Esophagus mucosa (tissue), 1 donor: Measurements from ENCODE around the gene ABI3BP. TPM values are rescaled to one million over a fixed set of nuclear protein-coding genes. Genes with fewer than 3 reads are reported as not detected.
A peak's percentile ranks its signal among the peaks of the same experiment; 100 is the strongest.

Experiments used
- ATAC-seq: fragments of 200-7000 bp; cut with Tn5 transposase; one replicate; pipeline ENCODE4 v1.9.1; 2020
- total RNA-seq: library from RNA; stranded (reverse); gene quantifications from one replicate; pipeline ENCODE4 v1.2.4, GENCODE V29; 2023
- donor health status: DM: yes; HTN: yes; CAD: no.

Gene ABI3BP
- total RNA-seq, 1 donor from 2014 or later: 7.1 TPM

- no peak for ATAC-seq
Measured at GRCh38 chr3:100830931-100831330, 162.3 kb downstream of the ABI3BP start.

DNA sequence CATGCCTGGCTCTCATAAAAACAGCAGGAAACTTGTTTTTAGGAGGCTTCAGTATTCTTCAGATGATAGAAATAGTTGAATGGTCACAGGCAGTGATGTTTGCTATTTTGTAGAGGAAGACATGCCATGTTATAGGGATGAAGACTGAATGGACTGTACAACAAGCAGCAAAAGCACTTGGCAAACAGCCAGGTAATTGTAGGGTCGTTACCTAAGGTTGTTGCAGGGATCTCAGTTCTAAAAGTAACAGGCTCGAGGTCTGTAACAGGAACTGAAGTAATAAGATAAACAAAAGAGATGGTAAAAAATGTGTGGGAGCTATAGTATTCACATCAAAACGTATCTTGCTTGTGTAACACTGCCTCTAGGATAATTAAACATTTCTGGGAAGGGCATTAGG is 167.6 kb downstream of the ABI3BP start:
- ATAC-seq: no peak

GRCh38 chr3:100815583-100815982 is 177.6 kb downstream of the ABI3BP start:
- ATAC-seq: no peak

- ATAC-seq: no peak
Measured at GRCh38 chr3:100813828-100814227, 179.4 kb downstream of the ABI3BP start.

DNA sequence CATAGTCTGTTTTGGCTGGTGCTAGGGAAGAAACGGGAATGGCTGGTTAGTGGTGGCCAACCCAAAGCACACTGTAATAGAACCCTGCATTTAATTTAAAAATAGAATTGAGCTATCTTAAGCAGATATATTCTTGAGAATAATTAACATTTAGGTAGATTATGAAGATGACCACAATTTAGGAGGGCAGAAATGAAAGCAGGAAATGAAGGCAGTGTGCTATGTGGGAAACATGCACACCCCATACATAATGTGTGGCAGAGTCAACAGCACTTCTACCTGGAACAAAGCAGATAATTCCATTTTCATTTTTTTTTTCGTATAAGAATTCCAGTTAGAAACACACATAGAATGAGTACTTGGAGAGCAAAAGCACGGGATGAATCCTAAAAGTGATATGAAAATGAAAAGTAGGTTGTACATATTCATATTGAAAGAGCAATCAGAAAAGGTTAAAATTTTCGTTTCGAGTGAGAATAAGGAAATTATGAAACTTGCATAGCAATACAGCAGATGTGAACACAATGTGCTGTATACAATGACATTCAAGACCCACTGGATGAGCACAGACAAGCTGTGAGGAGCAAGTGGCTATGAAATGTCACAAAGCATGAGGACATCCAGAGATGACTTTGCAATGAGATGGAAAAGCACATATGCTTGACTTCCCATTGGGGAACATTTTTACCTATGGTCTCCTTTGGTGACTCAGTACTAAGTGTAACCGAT is 181.3 kb downstream of the ABI3BP start:
- ATAC-seq: no peak

DNA sequence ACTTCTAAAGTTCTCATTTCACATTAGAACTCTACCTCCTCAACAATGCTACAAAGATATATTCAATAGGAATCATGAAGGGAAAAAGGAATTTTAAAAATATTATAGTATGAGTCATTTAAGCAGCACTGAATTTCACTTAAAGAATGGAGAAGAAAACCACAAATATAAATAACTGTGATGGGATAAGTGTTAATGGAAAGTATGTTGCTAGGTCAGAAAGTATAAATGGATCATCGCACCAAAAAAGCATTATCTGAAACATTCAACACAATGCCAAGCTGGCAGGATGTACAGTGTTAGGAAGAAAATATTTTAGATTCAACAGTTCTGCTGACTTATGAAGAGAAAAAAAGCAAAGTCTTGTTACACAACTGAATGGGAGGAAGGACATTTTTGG is 182.6 kb downstream of the ABI3BP start:
- no peak for ATAC-seq

GRCh38 chr3:100804631-100805030 is 188.6 kb downstream of the ABI3BP start:
- no peak for ATAC-seq

DNA sequence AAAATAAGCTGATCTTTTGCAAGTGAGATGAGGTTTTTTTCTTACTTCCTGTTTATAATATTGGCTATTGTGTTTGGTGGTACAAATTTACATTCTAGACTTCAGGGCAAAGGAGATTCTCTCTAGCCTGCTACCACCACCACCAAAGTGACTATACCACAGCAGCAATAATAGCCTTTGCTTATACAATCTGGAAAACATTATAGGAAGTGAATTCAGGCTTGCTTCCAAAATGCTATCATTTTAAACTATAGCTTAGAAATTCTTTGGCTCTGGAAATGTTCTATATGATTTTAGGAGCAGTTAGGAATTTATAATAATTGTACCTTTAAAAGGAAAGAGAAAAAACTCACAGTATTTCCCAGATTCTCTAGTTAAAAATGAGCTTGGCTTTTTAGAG is 189.5 kb downstream of the ABI3BP start:
- ATAC-seq: no peak

DNA sequence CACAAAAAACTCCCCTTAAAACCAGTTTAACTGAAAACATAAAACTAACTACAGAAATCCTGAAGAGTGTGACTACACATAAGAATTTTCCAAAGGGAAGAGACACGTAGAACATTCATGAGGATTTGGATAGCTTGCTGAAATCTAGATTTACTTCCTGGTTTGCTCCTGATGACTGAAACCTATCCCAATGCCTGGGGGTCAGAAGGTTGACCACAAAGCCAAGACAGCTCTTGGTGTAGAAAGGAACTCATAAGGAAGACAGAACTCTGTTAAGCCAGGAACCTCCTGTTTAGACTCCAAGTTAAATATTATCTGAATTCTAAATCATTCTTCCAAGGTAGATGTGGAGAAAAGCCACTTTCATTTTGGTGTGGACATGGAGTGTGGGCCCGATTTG is 191.1 kb downstream of the ABI3BP start:
- no peak for ATAC-seq

- ATAC-seq: no peak
Measured at GRCh38 chr3:100798012-100798411, 195.2 kb downstream of the ABI3BP start.

DNA sequence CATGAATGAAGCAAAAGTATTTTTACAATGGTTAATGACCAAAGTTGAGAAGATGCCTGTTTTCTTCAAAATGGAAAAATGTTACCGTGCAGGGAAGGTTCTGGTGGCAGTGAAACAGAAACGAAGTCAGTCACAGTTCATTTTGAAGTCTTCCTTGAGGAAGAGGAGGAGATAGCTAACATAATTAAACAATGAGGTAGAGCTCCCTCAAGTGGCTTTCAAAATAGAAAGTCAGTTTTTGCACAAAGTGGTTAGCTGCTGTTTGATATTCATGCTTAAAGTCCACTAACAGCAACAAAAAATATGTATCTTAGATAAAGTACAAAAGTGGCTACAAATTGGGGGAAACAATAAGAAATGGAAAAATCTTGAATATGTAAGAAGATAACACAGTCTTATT is 196.7 kb downstream of the ABI3BP start:
- ATAC-seq: no peak

DNA sequence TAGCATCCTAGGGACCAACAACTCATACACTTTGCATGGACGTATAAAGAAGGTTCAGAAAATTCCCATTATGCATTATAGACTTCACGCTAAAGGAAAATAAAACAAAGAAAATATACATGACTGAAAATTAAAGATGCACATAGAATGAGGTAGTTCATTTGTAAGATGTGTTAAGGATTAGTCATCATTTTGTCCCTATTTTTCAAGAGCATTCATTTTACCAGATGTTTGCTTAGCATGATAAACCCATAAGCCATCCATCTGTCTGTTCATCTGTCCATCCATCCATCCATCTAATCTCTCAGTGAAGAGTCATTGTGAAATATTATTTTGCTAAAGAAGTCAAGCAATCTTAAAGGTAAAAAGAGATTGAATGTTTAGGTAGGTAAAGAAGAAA is 203.6 kb downstream of the ABI3BP start:
- no peak for ATAC-seq

- ATAC-seq: no peak
Measured at GRCh38 chr3:100783619-100784018, 209.6 kb downstream of the ABI3BP start.

GRCh38 chr3:100782906-100783305 is 210.3 kb downstream of the ABI3BP start:
- ATAC-seq: no peak

DNA sequence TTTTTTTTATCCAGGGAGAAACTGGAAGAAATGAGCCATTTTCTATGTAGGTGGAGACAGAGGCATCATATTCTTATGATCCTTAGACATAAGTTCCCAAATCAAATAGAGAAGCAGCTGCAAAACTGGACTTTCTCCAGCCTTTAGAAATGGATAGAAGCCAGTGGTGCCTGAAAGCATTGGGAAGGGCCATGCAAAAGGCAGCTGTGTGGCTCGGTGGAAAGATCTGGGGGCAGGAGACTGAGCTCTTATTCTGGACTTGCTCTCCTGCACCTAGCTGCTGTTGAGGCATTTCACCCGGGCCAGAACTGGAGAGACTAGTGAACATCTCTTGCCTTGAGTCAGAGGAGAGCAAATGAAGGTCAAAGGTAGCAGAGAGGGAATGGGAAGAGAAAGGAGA is 210.9 kb downstream of the ABI3BP start:
- no peak for ATAC-seq

DNA sequence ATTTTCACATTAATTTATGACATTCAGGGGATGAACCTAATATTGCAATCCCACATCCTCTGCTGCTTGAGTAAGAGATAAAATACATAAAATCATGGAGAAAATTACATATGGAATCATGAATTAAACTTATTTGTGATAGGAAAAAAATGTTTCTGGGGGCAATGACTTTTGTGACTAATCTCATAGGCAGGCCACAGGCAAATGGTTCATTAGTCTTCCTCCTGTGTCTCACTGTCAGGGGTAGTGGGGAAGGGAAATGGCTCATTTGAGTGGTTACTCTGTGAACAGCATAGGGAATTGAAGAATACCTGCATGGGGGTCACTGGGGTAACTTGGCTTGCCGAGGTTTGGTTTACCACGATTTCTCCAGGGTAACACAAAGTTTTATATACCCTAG is 211.9 kb downstream of the ABI3BP start:
- no peak for ATAC-seq

DNA sequence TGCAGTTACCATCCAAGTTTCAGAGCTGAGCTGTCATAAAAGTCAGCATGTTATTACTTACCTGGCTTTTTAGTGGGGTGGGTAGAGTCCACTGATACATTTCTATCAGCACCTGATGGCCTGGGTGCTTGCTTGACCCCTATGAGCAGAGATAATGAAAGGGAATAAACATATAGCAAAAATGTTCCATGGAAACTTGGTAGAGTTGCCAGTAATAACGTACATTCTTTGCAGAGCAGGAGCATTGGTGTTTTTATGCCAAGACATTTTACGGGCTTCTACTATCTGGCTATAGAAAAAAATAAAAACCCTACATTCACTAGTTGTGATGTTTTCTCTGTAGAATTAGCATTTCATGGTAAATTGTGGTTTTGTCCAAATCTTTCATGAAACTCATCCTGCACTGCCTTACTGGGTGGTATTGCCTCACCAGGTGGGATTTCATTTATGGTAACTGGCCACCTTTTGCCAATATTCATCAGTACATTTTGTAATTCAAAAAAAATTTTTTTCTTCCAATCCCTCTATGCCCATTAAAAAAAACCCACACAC is 213.1 kb downstream of the ABI3BP start:
- no peak for ATAC-seq

DNA sequence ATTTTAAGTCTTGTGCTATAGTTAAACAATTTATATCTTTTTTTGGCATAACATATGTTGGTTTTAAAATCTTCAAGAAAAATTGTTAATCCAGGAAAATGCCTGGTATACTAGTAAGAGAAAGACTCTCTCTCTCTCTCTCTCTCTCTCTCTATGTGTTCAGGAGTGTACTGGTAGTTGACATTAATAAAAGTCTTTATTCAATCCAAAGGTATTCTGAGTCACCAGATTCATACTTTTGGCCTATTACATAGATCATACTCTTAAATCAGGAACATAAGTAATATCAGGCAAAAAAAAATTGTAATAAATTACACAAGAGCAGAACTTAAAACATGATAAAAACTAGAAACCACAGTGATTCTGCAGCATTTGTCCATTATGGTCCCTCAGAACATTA is 213.7 kb downstream of the ABI3BP start:
- no peak for ATAC-seq

- ATAC-seq: peak; percentile 28
Measured at GRCh38 chr3:100777271-100777670, 215.9 kb downstream of the ABI3BP start.

DNA sequence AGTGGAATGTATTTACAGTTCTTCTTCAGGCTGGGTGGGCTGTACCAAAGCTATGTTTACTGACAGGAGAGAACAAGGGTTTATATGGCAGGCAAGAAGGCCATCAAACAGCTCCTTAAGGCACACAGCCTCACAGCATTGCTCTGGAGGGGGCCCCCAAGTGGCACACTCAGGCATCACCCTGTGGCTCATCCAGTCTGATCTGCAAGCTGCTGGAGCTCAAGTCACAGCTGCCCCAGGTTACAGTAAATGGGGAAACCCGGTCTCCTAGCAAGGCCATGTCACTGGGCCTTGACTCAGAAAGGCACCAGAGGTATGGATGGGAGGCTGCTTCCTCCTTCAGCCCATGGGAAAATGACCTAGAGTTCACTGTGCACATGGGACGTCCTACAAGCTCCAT is 216.5 kb downstream of the ABI3BP start:
- peak; percentile 17 for ATAC-seq

GRCh38 chr3:100776097-100776729 is 217.0 kb downstream of the ABI3BP start:
- ATAC-seq: no peak

GRCh38 chr3:100775669-100776068 is 217.6 kb downstream of the ABI3BP start:
- no peak for ATAC-seq

DNA sequence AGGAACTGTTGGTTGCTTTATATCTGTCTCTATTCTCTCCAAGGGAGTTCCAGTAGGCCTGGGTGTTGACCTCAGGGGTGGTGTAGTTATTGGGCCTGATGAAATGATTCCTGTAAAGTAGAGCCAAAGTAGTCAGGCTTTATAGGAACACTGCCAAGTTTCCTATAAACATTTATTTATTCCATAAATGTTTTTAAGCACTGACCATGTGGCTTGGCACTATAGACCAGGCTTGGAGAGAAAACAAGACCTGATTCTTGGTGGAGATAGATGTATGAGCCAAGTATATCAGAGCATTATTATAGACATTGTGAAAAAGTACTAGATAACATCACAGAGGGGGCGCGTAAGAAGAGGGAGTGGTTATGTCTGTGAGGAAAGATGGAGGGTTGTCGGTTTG is 218.0 kb downstream of the ABI3BP start:
- no peak for ATAC-seq

DNA sequence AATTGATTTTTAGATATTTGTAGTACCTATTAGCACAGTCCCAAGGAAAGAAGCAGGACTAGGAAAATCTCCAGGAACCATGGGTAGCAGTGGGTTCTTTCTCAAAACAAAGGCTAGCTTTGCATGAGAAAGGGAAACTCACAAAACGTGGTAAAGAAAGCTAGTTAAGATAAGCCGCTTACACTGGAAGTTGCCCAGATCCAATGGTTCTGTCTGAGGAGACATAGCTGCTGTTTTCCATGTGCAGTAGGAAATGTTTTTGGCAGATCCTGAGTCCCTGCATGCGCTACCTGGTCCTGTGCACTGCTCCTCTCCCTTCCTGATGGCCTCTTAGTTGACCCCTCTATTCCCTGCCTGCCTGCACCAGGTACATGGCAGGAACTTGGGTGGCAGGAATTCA is 223.5 kb downstream of the ABI3BP start:
- no peak for ATAC-seq
